Measurements from ENCODE around the gene GATB.

DNA sequence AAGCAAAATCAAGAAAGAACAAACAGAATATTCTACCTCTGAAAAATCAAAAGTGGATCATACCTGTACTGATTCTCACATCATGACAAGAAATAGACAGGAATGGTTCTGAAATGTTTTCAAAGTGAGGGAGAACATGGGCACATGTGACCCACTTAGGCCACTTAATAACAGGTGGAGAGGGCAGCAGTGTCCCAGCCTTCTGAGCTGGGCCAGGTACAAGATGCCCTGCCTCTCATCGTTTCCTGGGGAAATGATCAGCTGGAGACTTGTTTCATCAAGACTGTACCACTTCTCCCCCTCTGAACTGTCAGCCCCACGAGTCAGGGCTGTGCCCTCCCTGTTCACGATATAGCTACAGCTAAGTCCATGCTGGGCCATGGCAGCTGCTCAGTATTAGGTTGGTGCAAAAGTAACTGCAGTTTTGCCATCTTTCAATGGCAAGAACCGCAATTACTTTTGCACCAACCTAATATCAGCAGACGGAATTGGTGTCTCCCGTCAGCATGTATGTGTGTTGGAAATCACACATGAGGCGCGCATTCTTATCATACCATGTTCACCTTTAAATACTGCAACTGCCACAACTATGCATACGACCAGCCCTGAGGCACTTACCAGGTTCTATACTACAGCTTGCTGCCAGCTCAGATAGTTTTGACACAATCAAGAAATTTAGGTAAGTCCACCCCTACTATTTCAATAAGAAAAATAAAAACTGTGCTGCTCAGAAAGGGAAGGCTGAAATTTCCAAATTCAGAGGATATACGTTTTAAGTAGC lies 71.4 kb downstream of the GATB start:
- TF ChIP-seq POLR2AphosphoS5 (IDR thresholded peaks at IDR 0.05; ENCODE audit: borderline replicate concordance, low read depth, low read length) (no peak), EZH2 (IDR thresholded peaks at IDR 0.05) (no peak), FOXP2 (optimal IDR thresholded peaks at IDR 0.05; ENCODE audit: control extremely low read depth, extremely low read length, insufficient read depth) (no peak)
